SK-N-MC (cell line): ENCODE measurements around the gene PI4KA.

Experiments
- EZH2 ChIP-seq: fragments of 200-600 bp; sonication (generic); IDR thresholded peaks from one replicate; pipeline ENCODE4 v1.6.1; 2017; ENCODE audit warnings: antibody characterized with exemption
- FOXP2 ChIP-seq: optimal IDR thresholded peaks from 2 replicates; pipeline ENCODE3; 2011; ENCODE audit warnings: mild to moderate bottlenecking, moderate library complexity; ENCODE audit not compliant: insufficient read depth; ENCODE audit errors: extremely low read length, control extremely low read depth
- POLR2AphosphoS5 ChIP-seq: IDR thresholded peaks from 2 replicates; pipeline ENCODE4 v1.6.1; 2012; ENCODE audit warnings: mild to moderate bottlenecking, low read depth, low read length, borderline replicate concordance

- TF ChIP-seq POLR2AphosphoS5 (no peak), EZH2 (no peak), FOXP2 (no peak)
Observed at GRCh38 chr22:20807315-20807752, 51.3 kb downstream of the PI4KA start.
